ENCODE results near the gene NCAPD3.
"Not testable (repeated sequence)": the region's sequence is repeated elsewhere in the genome, so short reads cannot be mapped to it uniquely, and the experiment has no call there.

The NCAPD3 gene

GRCh38 chr11:134226806-134227325 lies 3.1 kb upstream of the NCAPD3 start:
- no peak for DNase-seq

GRCh38 chr11:134224710-134225664 lies 1.2 kb upstream of the NCAPD3 start:
- DNase-seq: peak; percentile 81

GRCh38 chr11:134223121-134223520 lies 646 bp downstream of the NCAPD3 start:
- DNase-seq: no peak

- no peak for DNase-seq
These were observed 7.0 kb downstream of the NCAPD3 start for GRCh38 chr11:134216816-134217215.

GRCh38 chr11:134215836-134216235 lies 7.9 kb downstream of the NCAPD3 start:
- no peak for DNase-seq

GRCh38 chr11:134207538-134208239 lies 16.1 kb downstream of the NCAPD3 start:
- no peak for DNase-seq

- DNase-seq: no peak
These were observed 17.6 kb downstream of the NCAPD3 start for GRCh38 chr11:134206185-134206584.

- no peak for DNase-seq
These were observed 18.0 kb downstream of the NCAPD3 start for GRCh38 chr11:134205729-134206128.

- no peak for DNase-seq
These were observed 21.1 kb downstream of the NCAPD3 start for GRCh38 chr11:134202661-134203060.

GRCh38 chr11:134200688-134201087 lies 23.1 kb downstream of the NCAPD3 start:
- no peak for DNase-seq

GRCh38 chr11:134199531-134199930 lies 24.2 kb downstream of the NCAPD3 start:
- no peak for DNase-seq

- no peak for DNase-seq
These were observed 27.0 kb downstream of the NCAPD3 start for GRCh38 chr11:134196756-134197155.

- DNase-seq: not testable (repeated sequence)
These were observed 35.7 kb downstream of the NCAPD3 start for GRCh38 chr11:134188092-134188491.

- DNase-seq: no peak
These were observed 42.1 kb downstream of the NCAPD3 start for GRCh38 chr11:134181707-134182106.

- no peak for DNase-seq
These were observed 45.6 kb downstream of the NCAPD3 start for GRCh38 chr11:134178032-134178674.

GRCh38 chr11:134176284-134176683 lies 47.5 kb downstream of the NCAPD3 start:
- no peak for DNase-seq

- no peak for DNase-seq
These were observed 50.5 kb downstream of the NCAPD3 start for GRCh38 chr11:134173296-134173695.

GRCh38 chr11:134171951-134172350 lies 51.8 kb downstream of the NCAPD3 start:
- DNase-seq: no peak

- no peak for DNase-seq
These were observed 52.9 kb downstream of the NCAPD3 start for GRCh38 chr11:134170919-134171281.

- DNase-seq: no peak
These were observed 53.4 kb downstream of the NCAPD3 start for GRCh38 chr11:134170177-134170918.

- no peak for DNase-seq
These were observed 59.0 kb downstream of the NCAPD3 start for GRCh38 chr11:134164490-134165370.

- DNase-seq: no peak
These were observed 64.1 kb downstream of the NCAPD3 start for GRCh38 chr11:134159652-134160051.

Data from NCI-H526 treated with DMSO at 0.1 percent for 48 hours (cell line).